ENCODE results near the gene OSMR.

Gene OSMR

GRCh38 chr5:38814879-38815278 is 30.9 kb upstream of the OSMR start:
- Mint-ChIP-seq H3K27me3 (peaks cover 67% of the 10 kb centered on the region), H3K27ac (ENCODE audit: low read depth) (no peak overlapping the region)

GRCh38 chr5:38816083-38817030 is 29.5 kb upstream of the OSMR start:
- ATAC-seq (replicated peaks; ENCODE audit: extremely low read depth, poor library complexity, severe bottlenecking) (no peak), DNase-seq (ENCODE audit: low spot score in 2 of 2) (no peak)
- Mint-ChIP-seq H3K27me3 (peaks cover 64% of the 10 kb centered on the region), H3K36me3 (ENCODE audit: insufficient read depth) (no peaks in the 10 kb centered on the region), H3K4me1 (no peaks in the 10 kb centered on the region), H3K4me3 (no peak overlapping the region), H3K27ac (ENCODE audit: low read depth) (no peak overlapping the region), H3K9me3 (no peaks in the 10 kb centered on the region)

More at GRCh38 chr5:38814879-38815278, 30.9 kb upstream of the OSMR start:
- Mint-ChIP-seq H3K9me3 (no peaks in the 10 kb centered on the region), H3K36me3 (ENCODE audit: insufficient read depth) (no peaks in the 10 kb centered on the region), H3K4me3 (no peak overlapping the region), H3K4me1 (no peaks in the 10 kb centered on the region)
- no peak for ATAC-seq (replicated peaks; ENCODE audit: extremely low read depth, poor library complexity, severe bottlenecking)
- DNase-seq (ENCODE audit: low spot score in 2 of 2), result no peak

GRCh38 chr5:38821679-38822078 is 24.1 kb upstream of the OSMR start:
- ATAC-seq (replicated peaks; ENCODE audit: extremely low read depth, poor library complexity, severe bottlenecking), result no peak
- H3K27ac Mint-ChIP-seq (ENCODE audit: low read depth), result no peak overlapping the region
- no peak overlapping the region for H3K4me3 Mint-ChIP-seq
- H3K27me3 Mint-ChIP-seq, result peaks cover 30% of the 10 kb centered on the region
- H3K4me1 Mint-ChIP-seq, result no peaks in the 10 kb centered on the region
- no peaks in the 10 kb centered on the region for H3K9me3 Mint-ChIP-seq
- no peak for DNase-seq (ENCODE audit: low spot score in 2 of 2)
- H3K36me3 Mint-ChIP-seq (ENCODE audit: insufficient read depth), result no peaks in the 10 kb centered on the region

- DNase-seq (ENCODE audit: low spot score in 2 of 2) (no peak), ATAC-seq (replicated peaks; ENCODE audit: extremely low read depth, poor library complexity, severe bottlenecking) (no peak)
- Mint-ChIP-seq H3K36me3 (ENCODE audit: insufficient read depth) (no peaks in the 10 kb centered on the region), H3K9me3 (no peaks in the 10 kb centered on the region), H3K27me3 (peaks cover 28% of the 10 kb centered on the region), H3K4me3 (no peak overlapping the region), H3K4me1 (no peaks in the 10 kb centered on the region), H3K27ac (ENCODE audit: low read depth) (no peak overlapping the region)
These were observed 22.3 kb upstream of the OSMR start for GRCh38 chr5:38823503-38823902.

GRCh38 chr5:38824821-38825220 is 21.0 kb upstream of the OSMR start:
- Mint-ChIP-seq H3K36me3 (ENCODE audit: insufficient read depth) (no peaks in the 10 kb centered on the region), H3K27me3 (peaks cover 41% of the 10 kb centered on the region), H3K27ac (ENCODE audit: low read depth) (no peak overlapping the region), H3K4me3 (no peak overlapping the region), H3K4me1 (no peaks in the 10 kb centered on the region), H3K9me3 (no peaks in the 10 kb centered on the region)
- ATAC-seq (replicated peaks; ENCODE audit: extremely low read depth, poor library complexity, severe bottlenecking), result no peak
- no peak for DNase-seq (ENCODE audit: low spot score in 2 of 2)

- Mint-ChIP-seq H3K4me1 (no peaks in the 10 kb centered on the region), H3K27me3 (peaks cover 48% of the 10 kb centered on the region)
These were observed 20.3 kb upstream of the OSMR start for GRCh38 chr5:38825494-38825893.

GRCh38 chr5:38827525-38827924 is 18.3 kb upstream of the OSMR start:
- DNase-seq (ENCODE audit: low spot score in 2 of 2), result no peak
- no peak for ATAC-seq (replicated peaks; ENCODE audit: extremely low read depth, poor library complexity, severe bottlenecking)
- Mint-ChIP-seq H3K9me3 (no peaks in the 10 kb centered on the region), H3K4me3 (no peak overlapping the region), H3K27ac (ENCODE audit: low read depth) (no peak overlapping the region), H3K36me3 (ENCODE audit: insufficient read depth) (peaks cover 4% of the 10 kb centered on the region), H3K4me1 (no peaks in the 10 kb centered on the region), H3K27me3 (peaks cover 50% of the 10 kb centered on the region)

More at GRCh38 chr5:38825494-38825893, 20.3 kb upstream of the OSMR start:
- no peak overlapping the region for H3K27ac Mint-ChIP-seq (ENCODE audit: low read depth)
- H3K4me3 Mint-ChIP-seq, result no peak overlapping the region
- ATAC-seq (replicated peaks; ENCODE audit: extremely low read depth, poor library complexity, severe bottlenecking) (no peak), DNase-seq (ENCODE audit: low spot score in 2 of 2) (no peak)
- no peaks in the 10 kb centered on the region for H3K9me3 Mint-ChIP-seq
- H3K36me3 Mint-ChIP-seq (ENCODE audit: insufficient read depth), result no peaks in the 10 kb centered on the region

- ATAC-seq (replicated peaks; ENCODE audit: extremely low read depth, poor library complexity, severe bottlenecking) (no peak), DNase-seq (ENCODE audit: low spot score in 2 of 2) (no peak)
- H3K4me3 Mint-ChIP-seq, result no peak overlapping the region
- no peaks in the 10 kb centered on the region for H3K9me3 Mint-ChIP-seq
- H3K27me3 Mint-ChIP-seq, result peaks cover 45% of the 10 kb centered on the region
- H3K27ac Mint-ChIP-seq (ENCODE audit: low read depth), result no peak overlapping the region
- H3K4me1 Mint-ChIP-seq, result no peaks in the 10 kb centered on the region
- peaks cover 4% of the 10 kb centered on the region for H3K36me3 Mint-ChIP-seq (ENCODE audit: insufficient read depth)
These were observed 15.2 kb upstream of the OSMR start for GRCh38 chr5:38830521-38831051.

- Mint-ChIP-seq H3K27ac (ENCODE audit: low read depth) (no peak overlapping the region), H3K36me3 (ENCODE audit: insufficient read depth) (peaks cover 4% of the 10 kb centered on the region), H3K4me1 (no peaks in the 10 kb centered on the region), H3K27me3 (peaks cover 51% of the 10 kb centered on the region), H3K9me3 (no peaks in the 10 kb centered on the region), H3K4me3 (no peak overlapping the region)
- ATAC-seq (replicated peaks; ENCODE audit: extremely low read depth, poor library complexity, severe bottlenecking) (no peak), DNase-seq (ENCODE audit: low spot score in 2 of 2) (no peak)
These were observed 14.7 kb upstream of the OSMR start for GRCh38 chr5:38831117-38831516.

- H3K27ac Mint-ChIP-seq (ENCODE audit: low read depth), result peak overlapping the region; percentile 47
- no peaks in the 10 kb centered on the region for H3K9me3 Mint-ChIP-seq
- DNase-seq (ENCODE audit: low spot score in 2 of 2), result no peak
- peaks cover 46% of the 10 kb centered on the region for H3K27me3 Mint-ChIP-seq
- peaks cover 4% of the 10 kb centered on the region for H3K36me3 Mint-ChIP-seq (ENCODE audit: insufficient read depth)
- H3K4me1 Mint-ChIP-seq, result no peaks in the 10 kb centered on the region
- H3K4me3 Mint-ChIP-seq, result no peak overlapping the region
- ATAC-seq (replicated peaks; ENCODE audit: extremely low read depth, poor library complexity, severe bottlenecking), result no peak
These were observed 13.9 kb upstream of the OSMR start for GRCh38 chr5:38831909-38832308.

- no peak overlapping the region for H3K4me3 Mint-ChIP-seq
- no peaks in the 10 kb centered on the region for H3K4me1 Mint-ChIP-seq
- peaks cover 4% of the 10 kb centered on the region for H3K36me3 Mint-ChIP-seq (ENCODE audit: insufficient read depth)
- DNase-seq (ENCODE audit: low spot score in 2 of 2), result no peak
- ATAC-seq (replicated peaks; ENCODE audit: extremely low read depth, poor library complexity, severe bottlenecking), result no peak
- H3K9me3 Mint-ChIP-seq, result no peaks in the 10 kb centered on the region
- H3K27ac Mint-ChIP-seq (ENCODE audit: low read depth), result no peak overlapping the region
- peaks cover 51% of the 10 kb centered on the region for H3K27me3 Mint-ChIP-seq
These were observed 13.0 kb upstream of the OSMR start for GRCh38 chr5:38832810-38833209.

- no peak for DNase-seq (ENCODE audit: low spot score in 2 of 2)
- no peak for ATAC-seq (replicated peaks; ENCODE audit: extremely low read depth, poor library complexity, severe bottlenecking)
- H3K36me3 Mint-ChIP-seq (ENCODE audit: insufficient read depth), result peaks cover 4% of the 10 kb centered on the region
These were observed 9.9 kb upstream of the OSMR start for GRCh38 chr5:38835887-38836286.

GRCh38 chr5:38837416-38837815 is 8.4 kb upstream of the OSMR start:
- Mint-ChIP-seq H3K36me3 (ENCODE audit: insufficient read depth) (no peaks in the 10 kb centered on the region), H3K4me1 (no peaks in the 10 kb centered on the region), H3K9me3 (no peaks in the 10 kb centered on the region), H3K4me3 (no peak overlapping the region), H3K27me3 (peaks cover 58% of the 10 kb centered on the region), H3K27ac (ENCODE audit: low read depth) (no peak overlapping the region)
- ATAC-seq (replicated peaks; ENCODE audit: extremely low read depth, poor library complexity, severe bottlenecking) (no peak), DNase-seq (ENCODE audit: low spot score in 2 of 2) (no peak)

More at GRCh38 chr5:38835887-38836286, 9.9 kb upstream of the OSMR start:
- H3K27ac Mint-ChIP-seq (ENCODE audit: low read depth), result no peak overlapping the region
- H3K9me3 Mint-ChIP-seq, result no peaks in the 10 kb centered on the region
- peaks cover 48% of the 10 kb centered on the region for H3K27me3 Mint-ChIP-seq
- no peak overlapping the region for H3K4me3 Mint-ChIP-seq
- H3K4me1 Mint-ChIP-seq, result no peaks in the 10 kb centered on the region
